Measurements from ENCODE around the gene SMARCAL1. TPM values are rescaled to one million over a fixed set of nuclear protein-coding genes. Genes with fewer than 3 reads are reported as not detected.

SMARCAL1 gene
- total RNA-seq, 1 experiment from 2014 or later = 25.4 TPM

DNA sequence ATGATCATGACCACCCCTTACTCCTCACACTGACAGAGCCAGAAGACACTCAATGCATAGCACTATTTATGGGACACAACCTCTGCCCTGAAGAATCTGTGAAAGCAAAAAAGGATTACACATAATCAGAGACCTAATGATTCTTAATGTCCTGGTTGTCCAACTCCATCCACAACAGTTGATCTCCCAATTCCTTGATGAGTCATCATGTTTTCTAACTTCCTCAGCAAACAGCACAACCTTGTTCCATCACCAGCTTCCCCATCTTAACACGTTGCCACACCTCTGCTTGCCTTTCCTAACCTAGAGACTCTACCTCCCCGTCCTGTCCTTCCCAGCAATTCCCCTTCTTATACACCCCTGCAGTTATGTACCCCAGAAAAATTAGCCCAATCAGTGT lies 26.8 kb upstream of the SMARCAL1 start:
- intact Hi-C loops (cut with micrococcal nuclease; ENCODE audit: unreplicated experiment) = no loop called here
- no peaks in the 10 kb centered on the region for H3K36me3 Mint-ChIP-seq (ENCODE audit: insufficient read depth, unreplicated experiment)
- H3K4me1 Mint-ChIP-seq (ENCODE audit: low read depth, unreplicated experiment) = peaks cover 13% of the 10 kb centered on the region
- H3K9me3 Mint-ChIP-seq (ENCODE audit: low read depth, unreplicated experiment) = no peaks in the 10 kb centered on the region
- TF ChIP-seq, protein P1, sequence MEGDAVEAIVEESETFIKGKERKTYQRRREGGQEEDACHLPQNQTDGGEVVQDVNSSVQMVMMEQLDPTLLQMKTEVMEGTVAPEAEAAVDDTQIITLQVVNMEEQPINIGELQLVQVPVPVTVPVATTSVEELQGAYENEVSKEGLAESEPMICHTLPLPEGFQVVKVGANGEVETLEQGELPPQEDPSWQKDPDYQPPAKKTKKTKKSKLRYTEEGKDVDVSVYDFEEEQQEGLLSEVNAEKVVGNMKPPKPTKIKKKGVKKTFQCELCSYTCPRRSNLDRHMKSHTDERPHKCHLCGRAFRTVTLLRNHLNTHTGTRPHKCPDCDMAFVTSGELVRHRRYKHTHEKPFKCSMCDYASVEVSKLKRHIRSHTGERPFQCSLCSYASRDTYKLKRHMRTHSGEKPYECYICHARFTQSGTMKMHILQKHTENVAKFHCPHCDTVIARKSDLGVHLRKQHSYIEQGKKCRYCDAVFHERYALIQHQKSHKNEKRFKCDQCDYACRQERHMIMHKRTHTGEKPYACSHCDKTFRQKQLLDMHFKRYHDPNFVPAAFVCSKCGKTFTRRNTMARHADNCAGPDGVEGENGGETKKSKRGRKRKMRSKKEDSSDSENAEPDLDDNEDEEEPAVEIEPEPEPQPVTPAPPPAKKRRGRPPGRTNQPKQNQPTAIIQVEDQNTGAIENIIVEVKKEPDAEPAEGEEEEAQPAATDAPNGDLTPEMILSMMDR (IDR thresholded peaks at IDR 0.05; ENCODE audit: unreplicated experiment) = no peak
- CTCF ChIA-PET = no interaction called here
- peaks cover 14% of the 10 kb centered on the region for H3K27me3 Mint-ChIP-seq (ENCODE audit: unreplicated experiment)
- H3K4me3 Mint-ChIP-seq (ENCODE audit: low read depth, unreplicated experiment) = no peak overlapping the region
- H3K27ac Mint-ChIP-seq (ENCODE audit: unreplicated experiment) = no peak overlapping the region
- BruUV-seq (replicated peaks) = no TSS peak
- DNase-seq = no peak

DNA sequence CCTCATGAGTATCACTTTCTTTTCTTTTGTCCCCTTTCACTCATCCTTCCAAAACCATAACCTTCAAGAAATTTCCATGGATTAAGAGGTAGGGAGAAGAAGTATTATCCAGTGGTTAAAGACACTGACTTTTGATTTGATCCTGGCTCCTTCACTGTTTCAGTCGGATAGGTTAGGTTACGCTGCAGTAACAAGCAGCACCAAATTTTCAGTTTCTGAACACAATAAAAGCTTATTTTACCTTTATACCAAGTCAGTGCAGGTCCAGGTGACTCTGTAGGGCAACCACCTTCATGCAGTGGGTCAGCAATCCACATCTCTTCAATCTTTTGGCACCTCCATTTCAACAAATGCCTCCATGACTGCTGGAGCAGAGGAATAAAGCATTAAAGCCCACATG lies 25.0 kb upstream of the SMARCAL1 start:
- intact Hi-C loops (cut with micrococcal nuclease; ENCODE audit: unreplicated experiment) = no loop called here
- Mint-ChIP-seq H3K36me3 (ENCODE audit: insufficient read depth, unreplicated experiment) (no peaks in the 10 kb centered on the region), H3K27me3 (ENCODE audit: unreplicated experiment) (peaks cover 14% of the 10 kb centered on the region), H3K9me3 (ENCODE audit: low read depth, unreplicated experiment) (no peaks in the 10 kb centered on the region), H3K27ac (ENCODE audit: unreplicated experiment) (no peak overlapping the region), H3K4me1 (ENCODE audit: low read depth, unreplicated experiment) (peaks cover 13% of the 10 kb centered on the region), H3K4me3 (ENCODE audit: low read depth, unreplicated experiment) (no peak overlapping the region)
- CTCF ChIA-PET = no interaction called here
- TF ChIP-seq, protein P1 (IDR thresholded peaks at IDR 0.05; ENCODE audit: unreplicated experiment) = no peak
- no TSS peak for BruUV-seq (replicated peaks)
- no peak for DNase-seq

DNA sequence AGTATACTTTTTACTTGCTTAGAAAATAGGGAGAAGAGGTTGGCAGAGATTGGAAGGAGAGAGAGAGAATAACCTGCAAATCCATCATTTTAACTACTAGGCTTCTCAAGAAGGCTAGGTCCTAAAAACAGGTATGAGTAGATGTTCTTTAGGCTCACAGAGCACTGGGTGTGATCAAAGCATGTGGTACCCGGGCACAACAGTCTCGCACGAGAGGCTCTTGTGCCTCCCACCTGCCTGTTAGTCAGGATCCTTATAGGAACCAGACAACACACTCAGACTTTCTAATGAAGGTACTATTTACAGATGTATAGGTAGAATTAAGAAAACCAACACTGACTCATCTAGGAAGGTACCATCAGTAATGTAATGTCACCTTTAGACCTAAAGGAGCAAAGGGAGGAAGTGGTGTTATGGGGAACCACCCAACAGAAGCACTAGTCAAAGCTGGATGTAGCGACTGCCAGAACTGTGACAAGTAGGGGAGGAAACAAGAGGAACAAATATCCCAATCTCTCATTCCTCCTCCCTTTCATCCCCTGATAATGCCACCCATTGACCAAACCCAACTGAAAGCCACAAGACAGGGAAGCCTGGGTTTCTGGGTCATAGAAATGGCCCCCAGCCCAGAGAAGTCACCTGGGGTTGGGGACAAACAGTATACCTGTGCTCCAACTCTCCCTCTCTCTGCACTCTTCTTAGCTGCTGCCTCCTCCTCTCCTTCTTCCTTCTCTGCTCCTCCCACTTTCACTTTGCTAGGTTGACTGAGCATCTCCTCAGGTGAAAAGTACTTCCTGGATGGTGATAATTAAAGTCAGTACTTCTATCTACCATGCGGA lies 24.0 kb upstream of the SMARCAL1 start:
- no peak for DNase-seq
- TF ChIP-seq, protein P1 (IDR thresholded peaks at IDR 0.05; ENCODE audit: unreplicated experiment) = no peak
- H3K27me3 Mint-ChIP-seq (ENCODE audit: unreplicated experiment) = peaks cover 21% of the 10 kb centered on the region
- H3K36me3 Mint-ChIP-seq (ENCODE audit: insufficient read depth, unreplicated experiment) = no peaks in the 10 kb centered on the region
- H3K4me3 Mint-ChIP-seq (ENCODE audit: low read depth, unreplicated experiment) = no peak overlapping the region
- CTCF ChIA-PET = no interaction called here
- intact Hi-C loops (cut with micrococcal nuclease; ENCODE audit: unreplicated experiment) = no loop called here
- H3K4me1 Mint-ChIP-seq (ENCODE audit: low read depth, unreplicated experiment) = peaks cover 13% of the 10 kb centered on the region
- no TSS peak for BruUV-seq (replicated peaks)
- H3K27ac Mint-ChIP-seq (ENCODE audit: unreplicated experiment) = no peak overlapping the region
- H3K9me3 Mint-ChIP-seq (ENCODE audit: low read depth, unreplicated experiment) = no peaks in the 10 kb centered on the region

DNA sequence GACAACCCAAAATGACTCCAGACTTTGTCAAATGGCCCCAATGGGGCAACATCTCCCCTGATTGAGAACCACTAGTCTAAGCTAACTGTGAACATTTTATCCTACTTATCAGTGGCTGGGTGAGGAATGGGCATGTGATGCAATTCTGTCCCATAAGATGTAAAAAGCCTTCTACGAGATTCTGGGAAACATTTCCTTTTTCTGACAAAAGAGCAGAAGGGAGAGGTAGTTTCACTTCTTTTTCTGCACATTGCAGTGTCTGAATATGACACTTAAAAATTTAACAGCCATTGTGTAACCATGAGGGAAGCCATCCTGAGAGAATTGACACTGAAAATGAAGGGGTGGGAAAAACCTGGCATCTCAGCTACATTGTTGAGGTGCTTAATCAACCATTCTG lies 22.7 kb upstream of the SMARCAL1 start:
- TF ChIP-seq, protein P1 (IDR thresholded peaks at IDR 0.05; ENCODE audit: unreplicated experiment) = no peak
- intact Hi-C loops (cut with micrococcal nuclease; ENCODE audit: unreplicated experiment) = no loop called here
- H3K4me1 Mint-ChIP-seq (ENCODE audit: low read depth, unreplicated experiment) = peaks cover 13% of the 10 kb centered on the region
- no peak overlapping the region for H3K4me3 Mint-ChIP-seq (ENCODE audit: low read depth, unreplicated experiment)
- no peaks in the 10 kb centered on the region for H3K36me3 Mint-ChIP-seq (ENCODE audit: insufficient read depth, unreplicated experiment)
- peaks cover 34% of the 10 kb centered on the region for H3K27me3 Mint-ChIP-seq (ENCODE audit: unreplicated experiment)
- no peak overlapping the region for H3K27ac Mint-ChIP-seq (ENCODE audit: unreplicated experiment)
- no peak for DNase-seq
- BruUV-seq (replicated peaks) = no TSS peak
- CTCF ChIA-PET = no interaction called here
- no peaks in the 10 kb centered on the region for H3K9me3 Mint-ChIP-seq (ENCODE audit: low read depth, unreplicated experiment)

Measured in Calu3 (cell line).